NCI-H146 (cell line): ENCODE results near the gene AQR.
A peak's percentile ranks its signal among the peaks of the same experiment; 100 is the strongest.
"Not testable (repeated sequence)": the region's sequence is repeated elsewhere in the genome, so short reads cannot be mapped to it uniquely, and the experiment has no call there.

Source experiments
- DNase-seq: peaks from one replicate; lab custom pipeline; 2025; lab: John Stamatoyannopoulos, UW

The AQR gene

DNA sequence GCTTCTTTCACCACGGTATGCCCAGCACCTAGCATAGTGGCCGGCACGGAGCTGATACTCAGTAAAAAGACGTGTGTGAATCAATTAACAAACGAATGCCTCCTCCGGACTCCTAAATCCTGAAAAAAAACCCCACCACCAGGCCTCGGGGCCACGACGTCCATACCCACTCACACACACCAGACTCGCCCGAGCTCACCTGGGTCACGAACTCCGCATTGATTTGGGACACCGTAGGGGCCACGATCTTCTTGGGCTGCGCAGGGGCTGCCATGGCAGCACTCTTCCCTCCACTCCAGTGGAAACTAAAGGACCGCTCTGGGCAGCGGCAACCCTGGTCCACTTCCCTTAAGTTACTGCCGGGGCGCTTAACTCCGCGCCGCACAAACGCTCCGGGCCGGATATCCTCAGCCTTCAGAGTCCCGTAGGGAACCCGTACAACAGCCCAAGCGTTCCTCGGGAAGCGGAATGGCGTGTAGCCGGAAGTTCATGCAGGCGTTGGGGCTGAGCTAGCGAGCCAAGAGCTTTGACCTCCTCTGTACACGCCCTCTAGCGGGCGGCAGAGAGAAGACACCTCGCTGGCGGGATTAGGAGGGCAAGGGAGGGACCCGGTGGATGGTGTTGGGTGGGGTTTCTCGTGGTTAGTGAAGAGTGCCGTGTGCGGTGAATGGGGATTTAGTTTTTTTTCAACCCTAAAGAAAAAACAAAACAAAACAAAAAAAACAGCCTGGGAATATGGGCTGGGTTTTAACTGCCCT is at the start of gene AQR:
AQR (minus strand) TSS at position 403 of the 758 bp plus-strand sequence; CDS start at position 274, 129 bp downstream.
- peak; percentile 94 for DNase-seq

DNA sequence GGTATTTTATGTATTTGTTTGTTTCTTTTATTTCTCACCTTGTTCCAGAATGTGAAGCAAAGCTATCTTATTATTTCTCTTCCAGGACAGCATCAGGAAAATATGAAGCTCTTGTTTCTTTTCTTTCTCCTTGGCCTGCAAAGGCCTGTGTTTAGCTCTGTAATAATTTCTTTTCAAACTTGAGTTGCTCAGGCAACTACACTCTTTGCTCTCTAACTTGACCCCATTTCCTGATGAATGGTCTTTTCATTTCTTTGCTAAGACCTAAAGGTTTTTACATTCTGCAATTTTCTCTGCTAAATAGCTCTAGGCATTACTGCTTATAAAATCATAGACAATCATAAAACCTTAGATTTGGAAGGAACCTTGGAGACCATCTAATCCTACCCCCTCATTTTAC is 44.7 kb upstream of the AQR start:
- DNase-seq, result no peak

DNA sequence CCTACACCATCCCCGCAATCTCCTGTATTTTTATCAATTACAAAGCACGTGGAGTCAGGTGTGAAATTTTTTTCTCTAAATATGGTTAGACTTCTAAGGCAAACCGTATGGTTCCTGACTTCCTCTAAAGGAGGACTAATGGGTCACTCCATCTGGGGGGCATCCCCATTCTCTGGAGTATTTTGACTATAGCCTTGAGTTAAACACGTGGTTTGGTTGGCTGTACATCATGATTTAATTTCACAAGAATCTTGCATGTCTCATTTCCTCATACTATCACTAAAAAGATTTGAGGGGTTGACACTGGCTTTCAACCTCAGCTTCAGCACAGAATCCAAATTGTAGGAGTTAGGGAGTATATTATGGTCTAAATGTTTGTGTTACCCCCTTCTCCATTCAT is 43.8 kb upstream of the AQR start:
- no peak for DNase-seq

DNA sequence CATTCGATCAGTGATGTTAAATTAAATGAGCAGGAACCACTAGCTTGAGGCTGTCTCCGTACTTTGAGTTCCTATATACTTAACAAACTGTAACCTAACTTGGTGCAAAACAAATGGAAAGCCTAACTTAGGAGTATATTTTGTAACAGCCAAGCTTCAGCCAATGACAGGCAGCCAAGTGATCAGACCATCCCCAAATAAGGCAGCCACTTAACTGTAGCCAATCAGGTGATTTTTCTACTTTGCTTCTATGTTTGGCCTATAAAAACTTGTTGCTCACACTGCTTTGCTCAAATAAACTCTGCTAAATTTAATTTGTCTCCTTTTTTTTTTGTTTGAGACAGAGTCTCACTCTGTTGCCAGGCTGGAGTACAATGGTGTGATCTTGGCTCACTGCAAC is 37.9 kb upstream of the AQR start:
- DNase-seq, result no peak

DNA sequence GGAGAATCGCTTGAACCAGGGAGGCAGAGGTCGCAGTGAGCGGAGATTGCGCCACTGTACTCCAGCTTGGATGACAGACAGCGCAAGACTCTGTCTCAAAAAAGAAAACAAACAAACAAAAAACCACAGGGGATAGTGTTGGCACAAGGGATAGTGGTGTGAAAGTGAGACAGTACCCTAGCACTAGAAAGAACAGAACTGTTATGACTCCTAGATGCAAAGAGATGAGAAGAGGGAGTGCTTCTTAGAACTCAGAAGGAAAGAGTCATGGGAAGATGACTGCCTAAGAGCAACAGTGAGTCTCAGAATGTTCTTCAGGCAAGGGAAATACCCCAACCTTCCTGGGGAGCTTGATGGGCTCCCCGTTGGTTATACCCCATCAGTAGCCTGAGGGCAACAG is 36.4 kb upstream of the AQR start:
- DNase-seq, result no peak

DNA sequence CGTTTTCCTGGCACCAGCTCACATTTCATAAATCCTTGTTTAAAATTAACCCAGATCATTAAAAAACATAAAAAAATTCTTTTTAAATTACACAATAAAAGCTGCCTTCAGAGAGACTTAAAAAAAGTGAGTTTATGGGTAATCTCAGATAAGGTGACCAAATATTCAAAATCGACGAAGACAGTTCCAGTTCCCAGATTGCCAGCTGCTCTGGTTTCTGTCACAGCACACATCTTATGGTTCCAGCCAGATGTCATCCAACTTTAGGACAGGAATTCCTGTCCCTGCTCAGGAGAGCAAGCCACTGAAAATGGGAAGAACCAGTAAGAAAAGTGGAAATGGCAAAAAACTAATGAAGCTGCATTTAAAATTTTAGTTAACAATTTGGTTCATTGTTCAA is 34.4 kb upstream of the AQR start:
- DNase-seq, result no peak

DNA sequence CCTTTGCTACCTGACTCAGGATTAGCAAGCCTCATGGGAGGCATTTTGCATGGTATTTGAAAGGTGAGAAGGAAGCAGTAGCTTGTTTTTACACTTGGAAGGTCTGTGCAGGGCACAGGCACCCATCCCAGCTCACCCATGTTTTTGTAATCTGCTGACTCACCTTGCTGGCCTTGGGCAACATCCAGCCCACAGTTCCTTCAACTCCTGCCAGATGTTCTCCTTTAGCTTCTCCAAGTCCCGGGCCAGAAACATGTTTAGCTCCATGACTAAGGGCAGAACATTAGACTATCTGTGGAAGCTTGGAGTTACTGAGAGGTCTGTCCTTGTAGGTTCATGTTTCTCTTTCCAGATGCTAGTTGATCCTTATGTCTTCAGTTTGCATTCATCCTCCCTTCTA is 31.0 kb upstream of the AQR start:
- no peak for DNase-seq

DNA sequence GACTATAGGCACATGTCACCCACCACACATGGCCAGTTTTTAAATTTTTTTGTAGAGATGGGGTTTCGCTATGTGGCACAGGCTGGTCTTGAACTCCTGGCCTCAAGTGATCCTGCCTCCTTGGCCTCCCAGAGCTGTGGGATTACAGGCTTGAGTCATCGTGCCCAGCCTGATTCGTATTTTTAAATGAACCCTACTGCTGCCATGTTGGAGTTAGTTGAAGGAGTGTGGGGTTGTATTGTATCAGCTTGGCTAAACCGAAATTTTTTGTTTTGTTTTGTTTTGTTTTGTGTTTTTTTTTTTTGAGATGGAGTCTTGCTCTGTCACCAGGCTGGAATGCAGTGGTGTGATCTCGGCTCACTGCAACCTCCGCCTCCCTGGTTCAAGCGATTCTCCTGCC is 30.4 kb upstream of the AQR start:
- no peak for DNase-seq

DNA sequence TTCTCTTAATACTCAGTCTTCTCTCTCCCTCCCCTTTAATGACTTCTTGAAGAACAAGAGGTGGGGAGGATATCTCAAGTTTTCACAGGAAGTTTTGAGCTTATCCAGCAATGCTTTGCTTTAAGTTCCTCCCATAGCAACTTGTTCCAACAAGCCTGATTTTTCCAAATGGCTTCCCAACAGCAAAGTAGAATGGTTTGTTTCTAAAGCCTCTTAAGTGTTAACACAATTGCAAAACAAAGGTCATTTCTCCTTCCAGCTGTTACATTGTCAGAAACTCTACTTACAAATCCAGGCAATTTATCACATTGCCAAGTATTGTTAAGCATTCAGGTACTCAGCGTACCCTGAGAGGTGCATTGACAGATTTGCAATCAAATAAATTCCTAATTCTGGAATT is 25.4 kb upstream of the AQR start:
- no peak for DNase-seq

DNA sequence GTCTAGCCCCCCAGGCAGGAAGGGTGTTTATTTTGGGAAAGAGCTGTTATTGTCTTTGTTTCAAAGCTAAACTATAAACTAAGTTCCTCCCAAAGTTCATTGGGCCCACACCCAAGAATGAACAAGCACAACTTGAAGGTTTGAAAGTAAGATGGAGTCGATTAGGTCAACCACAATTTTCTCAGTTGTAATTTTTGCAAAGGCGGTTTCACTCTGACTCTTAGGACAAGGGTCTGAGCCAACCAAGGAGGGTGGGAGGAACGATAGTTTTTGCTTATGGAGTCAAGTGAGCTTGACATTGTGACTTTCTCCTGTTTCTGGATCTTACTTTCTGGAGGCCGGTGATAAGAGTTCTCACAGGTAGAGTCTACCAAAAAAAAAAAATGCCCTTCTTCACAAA is 24.3 kb upstream of the AQR start:
- DNase-seq, result no peak

DNA sequence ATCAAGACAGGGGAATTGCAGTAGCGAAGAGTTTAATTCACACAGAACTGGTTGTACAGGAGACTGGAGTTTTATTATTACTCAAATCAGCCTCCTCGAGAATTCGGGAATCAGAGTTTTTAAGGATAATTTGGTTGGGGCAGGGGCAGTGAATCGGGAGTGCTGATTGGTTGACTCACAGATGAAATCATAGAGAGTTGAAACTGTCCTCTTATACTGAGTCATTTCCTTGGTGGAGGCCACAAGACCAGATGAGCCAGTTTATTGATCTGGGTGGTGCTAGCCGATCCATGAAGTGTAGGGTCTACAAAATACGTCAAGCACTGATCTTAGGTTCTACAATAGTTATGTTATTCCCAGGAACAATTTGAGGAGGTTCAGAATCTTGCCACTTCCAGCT is 23.9 kb upstream of the AQR start:
- no peak for DNase-seq

DNA sequence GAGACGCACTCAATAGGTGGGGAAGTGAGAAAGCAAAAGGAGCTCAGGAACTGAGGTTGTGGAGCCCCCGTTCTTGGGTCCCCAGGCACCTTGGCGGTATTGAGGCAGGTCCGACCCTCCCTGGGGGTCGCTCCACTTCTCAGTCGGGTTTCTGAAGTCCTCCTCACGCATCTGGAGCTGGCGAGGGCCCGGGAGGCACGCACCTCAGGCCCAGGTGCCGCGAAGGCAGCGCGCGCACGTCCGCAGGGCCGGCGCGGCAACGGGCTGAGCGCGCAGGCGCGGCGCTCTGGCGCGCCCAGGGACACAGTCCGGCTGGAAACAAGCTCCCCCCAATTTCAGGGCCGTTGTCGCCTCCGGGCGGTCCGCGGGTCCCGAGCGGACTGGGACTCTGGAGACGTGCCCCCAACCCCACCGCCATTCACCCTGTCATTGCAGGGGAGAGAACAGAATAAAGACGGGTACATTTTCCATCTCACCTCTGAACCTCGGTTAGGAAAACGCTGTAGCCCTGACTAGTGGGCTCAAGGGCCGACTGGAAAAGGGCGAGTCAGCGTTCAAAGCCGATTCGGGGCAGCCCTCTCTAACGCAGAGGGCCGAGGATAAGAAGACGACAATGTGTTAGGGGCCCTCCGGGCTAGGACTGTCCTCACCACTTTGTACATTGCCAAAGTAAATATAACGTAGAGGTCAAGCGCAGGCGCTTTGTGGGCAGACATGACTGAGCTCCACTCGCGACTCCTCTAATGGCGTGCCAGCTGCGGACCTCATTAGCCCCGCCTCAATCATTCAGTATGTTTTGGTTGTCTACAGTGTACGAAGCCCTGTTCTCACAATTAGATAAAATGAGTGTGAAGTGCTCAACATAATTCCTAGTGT is 18.7 kb upstream of the AQR start, which contains the start of gene ZNF770:
ZNF770 (minus strand) TSS at position 261 of the 876 bp plus-strand sequence. CDS start 4,853 bp downstream, outside the sequence.
- peak; percentile 65 for DNase-seq

DNA sequence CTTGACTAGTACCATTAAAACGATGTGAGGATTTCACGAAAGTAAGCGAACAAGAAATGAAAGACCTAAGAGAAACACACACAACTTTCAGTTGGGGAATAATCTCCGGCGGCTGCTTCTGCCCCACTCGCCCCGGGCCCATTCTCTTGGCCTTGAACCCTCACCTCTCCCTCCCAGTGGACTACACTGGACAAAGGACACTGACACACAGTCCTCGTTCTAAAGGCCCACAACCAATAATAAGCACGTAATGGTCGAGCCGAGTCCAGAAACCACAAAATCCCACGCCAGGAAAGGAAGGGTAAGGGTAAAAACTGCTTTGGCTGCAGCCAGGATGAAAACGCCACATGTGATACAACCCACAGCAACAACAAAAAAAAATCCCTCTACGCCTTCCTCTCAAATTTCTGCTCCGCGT is 18.1 kb upstream of the AQR start:
- no peak for DNase-seq

DNA sequence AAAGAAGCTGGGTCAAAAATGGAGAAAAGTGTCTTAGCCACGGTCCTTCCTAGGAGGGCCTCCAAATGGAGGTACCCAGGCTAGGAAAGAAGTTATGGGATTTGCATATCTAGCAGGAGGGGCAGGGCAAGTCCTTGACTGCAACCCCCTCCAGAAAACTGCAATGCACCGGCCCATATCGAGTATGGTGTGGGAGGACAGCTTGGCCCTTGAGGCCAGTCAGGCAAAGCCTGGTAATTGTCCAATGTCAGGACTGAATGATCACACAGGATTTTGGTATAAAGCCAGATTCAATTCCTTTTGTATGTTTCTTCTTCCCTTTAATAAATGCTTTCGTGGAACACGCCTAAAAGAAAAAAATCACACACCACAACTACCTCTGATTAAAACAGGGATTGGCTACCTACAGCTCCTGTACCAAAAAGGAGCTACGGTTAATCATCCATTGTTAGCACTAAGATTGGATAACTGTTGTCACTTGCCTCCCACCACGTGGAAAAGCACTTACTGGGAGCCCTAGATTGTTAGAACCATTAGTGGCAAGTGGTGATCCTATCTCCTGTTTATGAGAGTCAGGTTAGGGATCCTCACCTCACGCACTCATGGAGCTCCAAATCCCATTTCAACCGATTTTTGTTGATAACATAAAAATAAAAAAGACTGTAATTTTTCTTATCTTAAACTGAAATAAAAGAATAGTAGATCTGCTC is 17.4 kb upstream of the AQR start:
- DNase-seq, result no peak

DNA sequence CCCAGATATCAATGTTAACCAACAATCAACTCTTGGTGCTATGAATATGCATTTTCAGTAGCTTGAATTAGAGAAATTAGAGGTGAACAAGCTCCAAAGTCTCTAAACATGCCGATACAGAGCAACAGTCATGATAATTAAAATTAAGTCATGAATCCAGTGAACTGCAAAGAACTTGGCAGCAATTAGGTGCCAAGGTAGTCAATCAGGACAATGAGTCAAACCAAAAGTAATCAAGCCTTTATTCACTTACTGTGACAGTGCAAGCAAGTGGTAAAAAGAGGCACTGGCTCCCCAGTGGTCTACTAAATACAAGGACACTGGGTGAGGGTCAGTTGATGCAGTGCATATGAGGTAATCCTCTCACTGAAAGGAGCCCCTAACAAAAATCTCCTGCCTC is 16.8 kb upstream of the AQR start:
- no peak for DNase-seq

DNA sequence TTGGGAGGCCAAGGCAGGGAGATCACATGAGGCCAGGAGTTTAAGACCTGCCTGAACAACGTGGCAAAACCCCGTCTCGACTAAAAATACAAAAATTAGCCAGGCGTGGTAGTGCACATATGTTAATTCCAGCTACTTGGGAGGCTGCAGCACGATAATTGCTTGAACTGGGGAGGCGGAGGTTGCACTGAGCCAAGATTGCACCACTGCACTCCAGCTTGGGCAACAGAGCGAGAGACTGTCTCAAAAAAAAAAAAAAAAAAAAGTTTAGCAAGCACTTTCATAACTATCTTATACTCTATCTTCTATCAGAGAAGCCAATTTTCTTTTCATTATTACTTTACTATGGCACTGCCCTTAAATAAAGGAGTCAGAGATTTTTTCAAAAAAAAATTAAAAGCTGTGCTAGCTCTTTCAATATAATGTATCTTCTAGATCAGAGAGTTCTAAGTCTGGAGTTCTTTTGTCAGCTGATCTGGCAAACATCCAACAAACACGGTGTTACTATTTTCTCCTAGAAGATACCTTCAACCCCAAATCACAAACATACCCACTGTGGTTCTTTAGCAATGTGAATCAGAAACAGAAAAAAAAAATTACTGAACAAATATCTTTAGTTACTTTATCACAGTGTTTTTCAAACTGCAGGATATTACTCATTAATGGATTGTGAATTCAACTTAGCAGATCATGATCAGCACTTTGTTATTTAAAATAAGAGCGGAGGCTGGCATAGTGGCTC is 15.5 kb upstream of the AQR start:
- DNase-seq, result no peak

DNA sequence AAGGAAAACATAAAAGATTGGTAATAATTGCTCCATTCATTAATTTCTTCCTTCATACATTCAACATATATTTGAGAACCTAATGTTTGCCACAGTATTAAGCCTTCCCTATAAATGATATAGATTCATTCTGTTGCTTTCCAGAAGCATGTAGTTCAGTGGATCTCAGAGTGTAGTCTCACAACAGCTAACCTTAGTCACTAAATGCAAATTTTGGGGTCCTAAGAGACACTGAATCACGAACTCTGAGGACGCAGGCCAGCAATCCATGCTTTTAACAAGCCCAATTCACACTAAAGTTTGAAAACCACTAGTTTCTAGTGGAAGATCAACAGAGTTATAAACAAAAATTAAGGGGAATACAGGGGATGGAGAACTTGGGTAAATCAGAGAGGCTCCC is 7.2 kb upstream of the AQR start:
- DNase-seq, result no peak

DNA sequence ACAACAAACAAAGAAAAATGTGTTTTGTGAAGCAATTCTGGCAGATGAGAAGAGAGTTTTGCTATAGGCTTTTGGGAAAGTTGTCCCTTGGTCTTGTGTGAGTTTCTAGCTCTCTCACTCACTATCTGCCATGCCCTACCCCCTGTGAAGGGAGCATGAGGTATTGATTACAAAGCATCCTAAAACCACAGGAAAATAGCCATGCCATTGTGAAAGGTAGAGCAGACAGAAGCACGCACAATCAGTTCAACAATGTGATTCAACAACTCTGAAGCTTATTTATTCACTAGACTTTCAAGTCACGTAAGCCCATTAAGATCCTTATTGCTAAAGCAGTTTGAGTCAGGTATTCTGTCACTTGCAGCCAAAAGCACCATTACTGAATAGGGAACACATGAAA is 6.5 kb upstream of the AQR start:
- no peak for DNase-seq

DNA sequence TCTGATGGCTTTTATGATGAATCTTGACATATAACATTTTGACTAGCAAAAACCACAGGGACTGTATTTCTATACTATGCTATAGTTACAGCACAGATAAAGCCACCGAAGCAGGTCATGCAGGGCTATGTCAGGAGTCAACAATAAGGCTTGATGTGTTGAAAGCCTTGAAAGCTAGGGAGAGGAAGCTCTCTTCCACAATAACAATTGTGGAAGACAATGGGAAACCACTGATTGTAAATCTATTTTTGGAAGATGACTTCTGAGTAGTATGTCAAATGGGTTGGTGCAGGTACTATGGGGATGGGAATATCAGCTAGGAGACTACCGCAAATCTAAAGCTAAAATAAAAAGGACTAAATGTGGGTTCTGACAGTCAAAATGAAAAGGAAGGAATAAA is 4.0 kb upstream of the AQR start:
- DNase-seq, result no peak

DNA sequence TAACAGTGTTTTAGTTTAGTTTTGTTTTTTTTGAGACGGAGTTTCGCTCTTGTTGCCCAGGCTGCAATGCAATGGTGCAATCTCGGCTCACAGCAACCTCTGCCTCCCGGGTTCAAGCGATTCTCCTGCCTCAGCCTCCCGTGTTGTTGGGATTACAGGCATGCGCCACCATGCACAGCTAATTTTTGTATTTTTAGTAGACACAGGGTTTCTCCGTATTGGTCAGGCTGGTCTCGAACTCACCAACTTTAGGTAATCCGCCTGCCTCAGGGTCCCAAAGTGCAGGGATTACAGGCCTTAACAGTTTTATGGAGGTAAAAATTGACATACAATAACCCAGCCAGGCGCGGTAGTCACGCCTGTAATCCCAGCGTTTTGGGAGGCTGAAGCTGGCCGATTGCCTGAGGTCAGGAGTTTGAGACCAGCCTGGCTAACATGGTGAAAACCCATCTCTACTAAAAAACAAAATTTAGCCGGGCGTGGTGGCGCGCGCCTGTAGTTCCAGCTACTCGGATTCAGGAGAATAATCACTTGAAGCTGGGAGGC is 629 bp upstream of the AQR start:
- DNase-seq, result not testable (repeated sequence)

DNA sequence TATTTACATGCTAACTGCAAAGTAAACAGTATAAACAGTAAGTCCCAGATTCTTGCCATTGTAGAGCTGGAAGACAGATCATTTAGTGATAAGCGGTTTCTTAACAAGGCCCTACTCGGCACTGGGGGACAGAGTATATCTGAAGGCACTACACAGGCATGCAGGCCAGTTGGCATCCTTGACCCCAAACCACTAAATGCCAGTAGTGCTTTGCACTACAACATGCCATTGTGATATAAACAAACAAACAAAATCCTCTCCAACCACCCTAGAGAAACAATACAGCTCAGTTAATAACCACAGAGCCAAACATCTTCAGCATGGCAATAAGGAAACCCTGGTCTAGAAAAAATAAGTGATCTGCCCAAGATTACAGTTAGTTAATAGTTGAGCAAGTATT is 5.3 kb downstream of the AQR start:
- DNase-seq, result no peak

DNA sequence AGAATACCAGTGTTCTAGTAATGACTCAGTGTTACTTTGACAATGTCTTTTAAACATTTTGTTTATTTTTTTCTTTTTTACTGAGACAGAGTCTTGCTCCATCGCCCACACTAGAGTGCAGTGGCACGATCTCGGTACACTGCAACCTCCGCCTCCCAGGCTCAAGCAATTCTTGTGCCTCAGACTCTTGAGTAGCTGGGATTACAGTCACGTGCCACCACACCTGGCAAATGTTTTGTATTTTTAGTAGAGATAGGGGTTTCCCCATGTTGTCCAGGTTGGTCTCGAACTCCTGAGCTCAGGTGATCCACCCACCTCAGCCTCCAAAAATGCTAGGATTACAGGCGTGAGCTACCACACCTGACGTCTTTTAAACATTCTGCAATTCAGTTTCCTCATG is 15.7 kb downstream of the AQR start:
- DNase-seq, result no peak
